K562 (cell line): ENCODE results near the gene SLC35A2. TPM values are rescaled to one million over a fixed set of nuclear protein-coding genes. Genes with fewer than 3 reads are reported as not detected.

Source experiments
- ETV1 ChIP-seq: fragments of 450-650 bp; conservative IDR thresholded peaks from 2 replicates; pipeline ENCODE4 v1.6.1; 2016; ENCODE audit warnings: missing genetic modification characterization, control low read depth, low read depth, missing compliant biosample characterization
- GABPB2 ChIP-seq: fragments of 250-450 bp; sonication (Bioruptor Pico); conservative IDR thresholded peaks from 2 replicates; pipeline ENCODE4 v1.5.1; 2021; ENCODE audit warnings: mild to moderate bottlenecking
- GTF2B ChIP-seq: IDR thresholded peaks from 2 replicates; pipeline ENCODE4 v1.6.1; 2011; ENCODE audit not compliant: insufficient read length; ENCODE audit errors: extremely low read depth
- HNRNPL ChIP-seq: fragments of 200-400 bp; formaldehyde crosslinking; IDR thresholded peaks from 2 replicates; pipeline ENCODE4 v1.6.1; 2017; ENCODE audit warnings: low read depth, mild to moderate bottlenecking, low read length
- MCM3 ChIP-seq: fragments of 450-650 bp; IDR thresholded peaks from 2 replicates; pipeline ENCODE4 v1.6.1; 2016
- NBN ChIP-seq: fragments of 450-650 bp; IDR thresholded peaks from 2 replicates; pipeline ENCODE4 v1.6.1; 2016; ENCODE audit warnings: low read depth, mild to moderate bottlenecking
- NFRKB ChIP-seq: fragments of 450-650 bp; IDR thresholded peaks from 2 replicates; pipeline ENCODE4 v1.6.1; 2016; ENCODE audit warnings: low read depth
- PHF8 ChIP-seq: fragments of 200-600 bp; sonication (generic); IDR thresholded peaks from 2 replicates; pipeline ENCODE4 v1.6.1; 2012; ENCODE audit warnings: mixed run types, mild to moderate bottlenecking, inconsistent platforms, low read length, moderate library complexity, borderline replicate concordance
- PKNOX1 ChIP-seq: fragments of 450-650 bp; IDR thresholded peaks from 2 replicates; pipeline ENCODE4 v1.6.1; 2016
- POLR2A ChIP-seq: fragments of 450-650 bp; conservative IDR thresholded peaks from 2 replicates; pipeline ENCODE4 v1.6.1; 2016
- POLR2AphosphoS5 ChIP-seq: IDR thresholded peaks from 2 replicates; pipeline ENCODE4 v1.6.1; 2011; ENCODE audit warnings: mild to moderate bottlenecking, low read depth, low read length, moderate library complexity; ENCODE audit not compliant: control insufficient read depth, insufficient read depth
- POLR2H ChIP-seq: IDR thresholded peaks from 2 replicates; pipeline ENCODE4 v1.6.1; 2016; ENCODE audit warnings: missing genetic modification characterization, low read depth, mild to moderate bottlenecking, control low read depth, missing compliant biosample characterization, moderate library complexity
- RBM39 ChIP-seq: fragments of 200-400 bp; formaldehyde crosslinking; optimal IDR thresholded peaks from 2 replicates; pipeline ENCODE3; 2018; ENCODE audit warnings: low read depth, low read length
- SP2 ChIP-seq: IDR thresholded peaks from 2 replicates; pipeline ENCODE4 v1.6.1; 2011; ENCODE audit warnings: mild to moderate bottlenecking, low read depth, low read length, moderate library complexity; ENCODE audit not compliant: poor library complexity, severe bottlenecking; ENCODE audit errors: extremely low read depth
- TAF1 ChIP-seq: IDR thresholded peaks from 2 replicates; pipeline ENCODE4 v1.6.1; 2011; ENCODE audit warnings: mild to moderate bottlenecking, low read length, moderate library complexity; ENCODE audit not compliant: insufficient read depth, control insufficient read depth, severe bottlenecking; ENCODE audit errors: extremely low read depth
- UBTF ChIP-seq, 2 experiments: IDR thresholded peaks; 2 replicates each; pipeline ENCODE4 v1.6.1; 2012; ENCODE audit warnings: improper control_type of control experiment in 2 of 2, low read depth in 2 of 2, low read length in 2 of 2, borderline replicate concordance in 1 of 2
- USF2 ChIP-seq: sonication (generic); formaldehyde crosslinking; IDR thresholded peaks from 2 replicates; pipeline ENCODE4 v1.5.0; 2020; ENCODE audit warnings: missing genetic modification reagents
- ZKSCAN1 ChIP-seq: fragments of 150-350 bp; IDR thresholded peaks from 2 replicates; pipeline ENCODE4 v1.6.1; 2016; ENCODE audit warnings: low read depth, low read length
- ZNF165 ChIP-seq: fragments of 250-450 bp; sonication (Bioruptor Pico); IDR thresholded peaks from 2 replicates; pipeline ENCODE4 v1.4.0; 2020; ENCODE audit warnings: borderline replicate concordance
- ZNF277 ChIP-seq: fragments of 250-450 bp; sonication (Bioruptor Pico); IDR thresholded peaks from 2 replicates; pipeline ENCODE4 v1.8.0; 2022; ENCODE audit warnings: inconsistent platforms, mild to moderate bottlenecking, moderate library complexity, borderline replicate concordance
- ZNF431 ChIP-seq: sonication (generic); formaldehyde crosslinking; IDR thresholded peaks from 2 replicates; pipeline ENCODE4 v1.8.0; 2022; ENCODE audit warnings: mild to moderate bottlenecking, missing genetic modification reagents
- polyA plus RNA-seq, 8 experiments: library from polyadenylated mRNA; depleted of rRNA in 4 of 8; stranded (reverse) in 5 of 8; unstranded in 3 of 8; fragments of >200 nt; fragmentation: Nextera tagmentation in 2 of 8; fragmentation: Illumina TruSeq in 1 of 8; extraction: Ambion mirVana in 2 of 8; extraction: Trizol in 1 of 8; gene quantifications; 2 replicates each; pipeline versions ENCODE4 v1.2.1 to v1.2.3, GENCODE V29; 2011 to 2014; ENCODE audit warnings: inconsistent platforms in 1 of 8, missing spikeins in 1 of 8
- total RNA-seq, 7 experiments: library from RNA; depleted of rRNA in 6 of 7; stranded (reverse); fragments of >200 nt in 6 of 7; fragmentation: Illumina TruSeq in 2 of 7; extraction: Trizol in 2 of 7; gene quantifications; 2 replicates each; pipeline versions ENCODE4 v1.2.1 to v1.2.3, GENCODE V29; 2011 to 2021; ENCODE audit warnings: low replicate concordance in 1 of 7

SLC35A2 gene
- total and polyA plus RNA-seq, 9 of the 15 experiments (the other 6 are each of a cell fraction or from before 2014, with no cell fraction given), result 3.3 to 38.9 (median 20.0) TPM

- no peak for TF ChIP-seq ZNF277 (CRISPR knock-in tag)
- TF ChIP-seq ZNF431, result no peak; the same call in 1 of the 2 replicates
- no peak for TF ChIP-seq ZNF165 (CRISPR knock-in tag)
- no peak for TF ChIP-seq NBN
- TF ChIP-seq PHF8, result peak; percentile 74; the same call in 1 of the 2 replicates
- peak; percentile 77 for TF ChIP-seq GABPB2
- peak; percentile 85 for TF ChIP-seq POLR2A
- TF ChIP-seq USF2, result 0 out of 2 replicates have a peak, but pooled peaks have one; percentile 15
- TF ChIP-seq NFRKB, result peak; percentile 45; the same call in 1 of the 2 replicates
- 0 out of 2 replicates have a peak, but pooled peaks have one; percentile 5 for TF ChIP-seq ZKSCAN1
- TF ChIP-seq RBM39, result no peak
- no peak for TF ChIP-seq UBTF (IDR thresholded peaks at IDR 0.05; ENCODE audit: borderline replicate concordance in 1 of 2, low read depth in 2 of 2, low read length in 2 of 2)
- TF ChIP-seq SP2, result no peak
- no peak for TF ChIP-seq GTF2B
- no peak for TF ChIP-seq HNRNPL
- peak; percentile 89 for TF ChIP-seq POLR2H
- TF ChIP-seq ETV1 (tag), result peak; percentile 69; the same call in 1 of the 2 replicates
- peak; percentile 42 for TF ChIP-seq TAF1
- peak; percentile 74 for TF ChIP-seq PKNOX1
- TF ChIP-seq MCM3, result no peak
- TF ChIP-seq POLR2AphosphoS5, result peak; percentile 72; the same call in 1 of the 2 replicates
Observed at GRCh38 chrX:48911412-48912182, at the start of gene SLC35A2 (continued).
